ENCODE measurements around the gene DEFB132.
"Not testable (repeated sequence)": the region's sequence is repeated elsewhere in the genome, so short reads cannot be mapped to it uniquely, and the experiment has no call there.

The DEFB132 gene

GRCh38 chr20:257419-257818 is at the start of gene DEFB132:
TSS of gene DEFB132 (plus strand) at chr20:257724. CDS start at chr20:257779, 55 bp downstream.
- H3K4me3 Mint-ChIP-seq, result no peak within 1 kb of the TSS
- no peak for DNase-seq (ENCODE audit: low spot score)

GRCh38 chr20:208942-209566 is 48.5 kb upstream of the DEFB132 start:
- Mint-ChIP-seq H3K9me3 (no peaks in the 10 kb centered on the region), H3K27ac (no peak overlapping the region), H3K27me3 (ENCODE audit: low read depth) (peaks cover 21% of the 10 kb centered on the region), H3K36me3 (ENCODE audit: low read depth) (no peaks in the 10 kb centered on the region), H3K4me1 (ENCODE audit: low read depth) (peaks cover 2% of the 10 kb centered on the region), H3K4me3 (no peak overlapping the region)
- DNase-seq (ENCODE audit: low spot score), result peak; percentile 5

More at GRCh38 chr20:257419-257818, at the start of gene DEFB132:
- Mint-ChIP-seq H3K27me3 (ENCODE audit: low read depth) (no peaks in the 10 kb centered on the region), H3K36me3 (ENCODE audit: low read depth) (no peaks in the 10 kb centered on the region), H3K27ac (peak within 1 kb of the TSS; percentile 39), H3K9me3 (no peaks in the 10 kb centered on the region), H3K4me1 (ENCODE audit: low read depth) (peaks cover 13% of the 10 kb centered on the region)

- H3K27ac Mint-ChIP-seq, result no peak overlapping the region
- H3K9me3 Mint-ChIP-seq, result no peaks in the 10 kb centered on the region
- peaks cover 10% of the 10 kb centered on the region for H3K27me3 Mint-ChIP-seq (ENCODE audit: low read depth)
- no peak for DNase-seq (ENCODE audit: low spot score)
- no peak overlapping the region for H3K4me3 Mint-ChIP-seq
- no peaks in the 10 kb centered on the region for H3K36me3 Mint-ChIP-seq (ENCODE audit: low read depth)
- H3K4me1 Mint-ChIP-seq (ENCODE audit: low read depth), result peaks cover 2% of the 10 kb centered on the region
Measured at GRCh38 chr20:210809-211502, 46.6 kb upstream of the DEFB132 start.

- Mint-ChIP-seq H3K36me3 (ENCODE audit: low read depth) (no peaks in the 10 kb centered on the region), H3K27ac (no peak overlapping the region), H3K27me3 (ENCODE audit: low read depth) (peaks cover 17% of the 10 kb centered on the region), H3K4me3 (no peak overlapping the region), H3K9me3 (no peaks in the 10 kb centered on the region), H3K4me1 (ENCODE audit: low read depth) (no peaks in the 10 kb centered on the region)
- no peak for DNase-seq (ENCODE audit: low spot score)
Measured at GRCh38 chr20:214383-214782, 43.1 kb upstream of the DEFB132 start.

- Mint-ChIP-seq H3K36me3 (ENCODE audit: low read depth) (no peaks in the 10 kb centered on the region), H3K27ac (no peak overlapping the region), H3K9me3 (no peaks in the 10 kb centered on the region), H3K4me1 (ENCODE audit: low read depth) (no peaks in the 10 kb centered on the region), H3K27me3 (ENCODE audit: low read depth) (peaks cover 23% of the 10 kb centered on the region), H3K4me3 (no peak overlapping the region)
- DNase-seq (ENCODE audit: low spot score), result no peak
Measured at GRCh38 chr20:215796-216195, 41.7 kb upstream of the DEFB132 start.

GRCh38 chr20:217266-217665 is 40.3 kb upstream of the DEFB132 start:
- H3K27ac Mint-ChIP-seq, result no peak overlapping the region
- H3K36me3 Mint-ChIP-seq (ENCODE audit: low read depth), result no peaks in the 10 kb centered on the region
- no peaks in the 10 kb centered on the region for H3K9me3 Mint-ChIP-seq
- H3K4me1 Mint-ChIP-seq (ENCODE audit: low read depth), result no peaks in the 10 kb centered on the region
- H3K4me3 Mint-ChIP-seq, result no peak overlapping the region
- peaks cover 31% of the 10 kb centered on the region for H3K27me3 Mint-ChIP-seq (ENCODE audit: low read depth)
- DNase-seq (ENCODE audit: low spot score), result no peak

- DNase-seq (ENCODE audit: low spot score), result no peak
- no peaks in the 10 kb centered on the region for H3K4me1 Mint-ChIP-seq (ENCODE audit: low read depth)
- H3K27me3 Mint-ChIP-seq (ENCODE audit: low read depth), result peaks cover 35% of the 10 kb centered on the region
- H3K4me3 Mint-ChIP-seq, result no peak overlapping the region
- H3K27ac Mint-ChIP-seq, result no peak overlapping the region
- H3K36me3 Mint-ChIP-seq (ENCODE audit: low read depth), result no peaks in the 10 kb centered on the region
- H3K9me3 Mint-ChIP-seq, result no peaks in the 10 kb centered on the region
Measured at GRCh38 chr20:219290-220115, 38.0 kb upstream of the DEFB132 start.

GRCh38 chr20:221258-221830 is 36.2 kb upstream of the DEFB132 start:
- peaks cover 3% of the 10 kb centered on the region for H3K36me3 Mint-ChIP-seq (ENCODE audit: low read depth)

GRCh38 chr20:225879-226278 is 31.6 kb upstream of the DEFB132 start:
- H3K36me3 Mint-ChIP-seq (ENCODE audit: low read depth); H3K27ac Mint-ChIP-seq; DNase-seq (ENCODE audit: low spot score); H3K4me1 Mint-ChIP-seq (ENCODE audit: low read depth); H3K9me3 Mint-ChIP-seq; H3K4me3 Mint-ChIP-seq: not testable (repeated sequence)
- H3K27me3 Mint-ChIP-seq (ENCODE audit: low read depth), result peaks cover 22% of the 10 kb centered on the region

More at GRCh38 chr20:221258-221830, 36.2 kb upstream of the DEFB132 start:
- H3K4me3 Mint-ChIP-seq, result no peak overlapping the region
- H3K9me3 Mint-ChIP-seq, result peaks cover 3% of the 10 kb centered on the region
- no peak for DNase-seq (ENCODE audit: low spot score)
- H3K27me3 Mint-ChIP-seq (ENCODE audit: low read depth), result peaks cover 37% of the 10 kb centered on the region
- H3K4me1 Mint-ChIP-seq (ENCODE audit: low read depth), result no peaks in the 10 kb centered on the region
- H3K27ac Mint-ChIP-seq, result no peak overlapping the region

- H3K27ac Mint-ChIP-seq, result no peak within 1 kb of the TSS
- H3K36me3 Mint-ChIP-seq (ENCODE audit: low read depth), result peaks cover 3% of the 10 kb centered on the region
- peaks cover 8% of the 10 kb centered on the region for H3K4me1 Mint-ChIP-seq (ENCODE audit: low read depth)
- peaks cover 3% of the 10 kb centered on the region for H3K9me3 Mint-ChIP-seq
- DNase-seq (ENCODE audit: low spot score), result no peak
- H3K4me3 Mint-ChIP-seq, result no peak within 1 kb of the TSS
- peaks cover 16% of the 10 kb centered on the region for H3K27me3 Mint-ChIP-seq (ENCODE audit: low read depth)
Measured at GRCh38 chr20:226958-227357, 30.6 kb upstream of the DEFB132 start, which contains the start of gene DEFB129. TSS of gene DEFB129 (plus strand) at chr20:227258. CDS start at chr20:227289, 31 bp downstream.

GRCh38 chr20:227439-228105 is 30.0 kb upstream of the DEFB132 start:
- Mint-ChIP-seq H3K9me3 (peaks cover 3% of the 10 kb centered on the region), H3K4me3 (no peak overlapping the region), H3K36me3 (ENCODE audit: low read depth) (peaks cover 3% of the 10 kb centered on the region)

GRCh38 chr20:235891-236290 is 21.6 kb upstream of the DEFB132 start:
- H3K27ac Mint-ChIP-seq, result no peak overlapping the region
- no peak overlapping the region for H3K4me3 Mint-ChIP-seq
- H3K36me3 Mint-ChIP-seq (ENCODE audit: low read depth), result no peaks in the 10 kb centered on the region
- no peak for DNase-seq (ENCODE audit: low spot score)
- H3K9me3 Mint-ChIP-seq, result no peaks in the 10 kb centered on the region
- peaks cover 14% of the 10 kb centered on the region for H3K4me1 Mint-ChIP-seq (ENCODE audit: low read depth)
- H3K27me3 Mint-ChIP-seq (ENCODE audit: low read depth), result no peaks in the 10 kb centered on the region

More at GRCh38 chr20:227439-228105, 30.0 kb upstream of the DEFB132 start:
- no peak for DNase-seq (ENCODE audit: low spot score)
- H3K4me1 Mint-ChIP-seq (ENCODE audit: low read depth), result peaks cover 8% of the 10 kb centered on the region
- no peak overlapping the region for H3K27ac Mint-ChIP-seq
- H3K27me3 Mint-ChIP-seq (ENCODE audit: low read depth), result peaks cover 12% of the 10 kb centered on the region

- H3K27me3 Mint-ChIP-seq (ENCODE audit: low read depth), result peaks cover 6% of the 10 kb centered on the region
- H3K36me3 Mint-ChIP-seq (ENCODE audit: low read depth), result no peaks in the 10 kb centered on the region
- H3K4me3 Mint-ChIP-seq, result peak overlapping the region; percentile 80
- H3K4me1 Mint-ChIP-seq (ENCODE audit: low read depth), result peaks cover 14% of the 10 kb centered on the region
- peak overlapping the region; percentile 94 for H3K27ac Mint-ChIP-seq
- H3K9me3 Mint-ChIP-seq, result no peaks in the 10 kb centered on the region
- peak; percentile 60 for DNase-seq (ENCODE audit: low spot score)
Measured at GRCh38 chr20:237489-237888, 20.0 kb upstream of the DEFB132 start.
